Measurements from ENCODE around the gene STK31.
A peak's percentile ranks its signal among the peaks of the same experiment; 100 is the strongest.
"Not testable (repeated sequence)": the region's sequence is repeated elsewhere in the genome, so short reads cannot be mapped to it uniquely, and the experiment has no call there.

The STK31 gene

GRCh38 chr7:23802720-23803397 is 92.8 kb downstream of the STK31 start:
- DNase-seq (ENCODE audit: low read depth in 2 of 3, low spot score in 1 of 3) = no peak

- DNase-seq (ENCODE audit: low read depth in 2 of 3, low spot score in 1 of 3) = no peak
These were observed 94.7 kb downstream of the STK31 start for GRCh38 chr7:23804707-23805106.

GRCh38 chr7:23808421-23808820 is 98.4 kb downstream of the STK31 start:
- DNase-seq (ENCODE audit: low read depth in 2 of 3, low spot score in 1 of 3) = no peak

- no peak for DNase-seq (ENCODE audit: low read depth in 2 of 3, low spot score in 1 of 3)
These were observed 100.1 kb downstream of the STK31 start for GRCh38 chr7:23810099-23810498.

DNA sequence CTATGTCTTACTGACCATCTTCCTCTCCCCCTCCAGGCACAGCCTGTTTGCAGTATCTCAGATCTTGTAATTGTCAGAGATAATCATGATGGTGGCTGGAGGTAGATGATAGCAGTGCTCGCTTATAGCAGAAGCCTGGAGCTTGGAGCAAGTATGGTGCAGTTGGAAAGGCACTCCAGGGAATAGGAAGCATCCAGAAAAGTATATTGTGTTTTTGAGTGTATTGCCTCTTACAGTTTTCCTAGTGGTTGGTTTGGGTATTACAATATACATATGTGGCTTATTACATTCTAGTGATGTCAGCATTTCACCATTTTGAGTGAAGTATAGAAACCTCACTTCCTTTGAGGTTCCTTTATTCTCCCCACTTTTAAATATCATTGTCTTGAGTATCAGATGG is 101.5 kb downstream of the STK31 start:
- DNase-seq (ENCODE audit: low read depth in 2 of 3, low spot score in 1 of 3) = no peak

GRCh38 chr7:23828125-23828524 is 118.1 kb downstream of the STK31 start:
- not testable (repeated sequence) for DNase-seq (ENCODE audit: low read depth in 2 of 3, low spot score in 1 of 3)

DNA sequence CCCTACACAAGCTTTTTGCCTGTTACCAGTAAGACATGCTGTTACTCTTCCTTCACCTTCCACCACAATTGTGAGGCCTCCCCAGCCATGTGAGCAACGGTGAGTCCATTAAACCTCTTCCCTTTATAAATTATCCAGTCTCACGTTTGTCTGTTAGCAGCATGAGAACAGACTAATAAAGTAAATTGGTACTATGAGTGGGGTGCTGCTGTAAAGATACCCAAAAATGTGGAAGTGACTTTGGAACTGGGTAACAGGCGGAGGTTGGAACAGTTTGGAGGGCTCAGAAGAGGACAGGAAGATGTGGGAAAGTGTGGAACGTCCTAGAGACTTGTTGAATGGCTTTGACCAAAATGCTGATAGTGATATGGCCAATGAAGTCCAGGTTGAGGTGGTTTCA is 122.7 kb downstream of the STK31 start:
- not testable (repeated sequence) for DNase-seq (ENCODE audit: low read depth in 2 of 3, low spot score in 1 of 3)

- no peak for DNase-seq (ENCODE audit: low read depth in 2 of 3, low spot score in 1 of 3)
These were observed 123.4 kb downstream of the STK31 start for GRCh38 chr7:23833405-23833804.

GRCh38 chr7:23844837-23845236 is 134.8 kb downstream of the STK31 start:
- DNase-seq (ENCODE audit: low read depth in 2 of 3, low spot score in 1 of 3) = not testable (repeated sequence)

- no peak for DNase-seq (ENCODE audit: low read depth in 2 of 3, low spot score in 1 of 3)
These were observed 142.1 kb downstream of the STK31 start for GRCh38 chr7:23852135-23852534.

DNA sequence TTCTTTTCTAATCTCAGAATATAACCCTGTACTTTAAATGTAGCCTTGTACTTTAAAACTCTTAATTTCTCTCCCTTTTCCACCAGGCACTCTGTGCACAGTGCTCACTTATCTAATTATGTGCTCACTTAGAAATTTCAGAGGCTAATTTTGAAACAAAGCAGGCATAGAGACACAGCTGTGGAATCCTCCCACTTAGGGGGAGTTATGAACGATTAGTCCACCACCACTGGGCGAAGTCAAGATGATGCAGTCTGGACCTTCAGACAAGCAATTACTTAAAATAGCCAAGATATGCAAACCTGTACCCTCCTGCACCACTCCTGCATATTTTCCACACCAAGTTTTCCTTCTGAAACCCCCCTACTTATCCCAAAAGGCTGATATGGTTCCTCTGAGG is 143.0 kb downstream of the STK31 start:
- DNase-seq (ENCODE audit: low read depth in 2 of 3, low spot score in 1 of 3) = no peak

DNA sequence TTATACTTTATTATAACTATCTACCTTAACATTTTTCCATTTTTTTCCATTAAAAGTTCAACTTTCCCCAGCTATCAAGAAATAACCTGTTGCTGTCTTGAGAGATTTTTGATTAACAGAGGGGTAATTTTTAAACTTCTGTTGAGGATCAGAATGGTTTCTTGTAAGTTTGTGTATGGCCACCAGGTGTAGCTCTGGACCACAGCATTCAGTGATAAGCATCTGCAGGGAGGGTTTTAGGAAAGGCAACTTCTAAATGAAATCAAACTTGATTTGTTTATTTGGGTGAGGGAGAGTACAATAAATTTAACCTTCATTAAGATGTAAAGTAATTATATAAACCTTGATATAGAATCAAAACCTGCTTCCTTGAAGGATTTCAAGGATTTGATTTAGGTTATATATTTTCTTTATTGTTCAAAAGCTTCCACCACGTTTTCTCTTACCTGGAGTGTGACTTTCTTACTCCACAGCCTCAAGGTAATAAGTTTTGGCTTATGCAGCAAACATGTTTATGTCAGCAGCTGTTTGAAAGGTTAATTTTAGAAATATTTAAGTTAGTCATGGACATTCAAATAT is 153.3 kb downstream of the STK31 start:
- DNase-seq (ENCODE audit: low read depth in 2 of 3, low spot score in 1 of 3) = peak; percentile 1 to 14 (median 5)

DNA sequence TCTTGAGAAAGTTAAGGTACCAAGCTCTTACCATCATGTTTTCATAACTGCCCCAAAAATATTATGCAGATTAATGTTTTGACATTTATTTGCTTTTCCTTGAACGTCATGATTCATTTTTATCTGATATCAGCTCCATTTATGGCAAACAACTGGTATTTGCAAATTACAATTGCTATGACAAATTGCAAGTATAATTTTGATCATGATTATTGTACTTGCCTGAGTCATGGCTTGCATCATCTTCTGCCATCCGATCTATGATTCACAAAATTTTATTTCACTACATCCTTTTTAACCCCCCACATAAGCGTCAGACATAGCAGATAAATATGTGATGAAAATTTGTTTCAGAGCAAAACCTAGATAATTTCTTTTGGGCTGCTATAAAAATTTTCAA is 155.0 kb downstream of the STK31 start:
- no peak for DNase-seq (ENCODE audit: low read depth in 2 of 3, low spot score in 1 of 3)

GRCh38 chr7:23873306-23873705 is 163.3 kb downstream of the STK31 start:
- no peak for DNase-seq (ENCODE audit: low read depth in 2 of 3, low spot score in 1 of 3)

GRCh38 chr7:23876526-23876925 is 166.5 kb downstream of the STK31 start:
- DNase-seq (ENCODE audit: low read depth in 2 of 3, low spot score in 1 of 3) = not testable (repeated sequence)
